Stimulated activated CD4-positive, alpha-beta T cell treated with anti-CD3 and anti-CD28 coated beads, Interleukin-4, amount 100 ng/mL, for 1 hour (primary cell): ENCODE data around the gene CDH8.

Experiments used
- DNase-seq: peaks from one replicate; pipeline ENCODE4 v3.0.0-alpha.2; 2020

CDH8 gene

DNA sequence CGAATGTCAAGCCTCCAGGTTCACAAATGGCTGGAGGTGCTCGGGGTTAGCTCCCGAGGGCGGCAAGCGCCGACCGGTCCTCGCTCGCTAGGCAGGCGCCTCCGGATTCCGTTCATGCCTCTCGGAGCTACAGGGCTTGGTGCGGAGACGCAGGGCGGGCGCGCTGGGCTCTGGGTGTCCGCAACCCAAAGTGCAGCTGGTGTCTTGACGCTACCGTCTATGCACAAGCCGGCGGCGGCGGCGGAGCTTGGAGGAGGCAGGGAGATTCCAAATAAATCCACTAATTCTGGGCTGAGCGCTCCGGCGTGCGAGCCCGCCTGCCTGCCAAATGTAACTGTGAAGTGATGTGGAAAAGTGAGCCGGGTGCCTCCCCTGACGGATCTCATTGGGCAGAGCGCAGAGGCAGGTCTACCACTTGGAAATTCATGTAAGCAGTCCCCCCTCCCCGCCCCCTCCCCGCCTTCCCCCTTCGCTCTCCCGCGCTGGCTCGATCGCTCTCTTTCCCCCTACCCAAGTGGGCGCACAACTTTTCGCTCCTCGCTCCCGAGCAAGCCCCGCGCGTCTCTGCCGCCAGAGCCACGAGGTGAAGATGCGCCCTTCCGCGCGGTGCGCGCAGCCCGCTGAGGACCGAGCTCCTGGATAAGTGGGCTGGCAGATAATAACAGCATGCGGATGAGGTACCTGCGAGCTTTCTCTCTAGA is at the start of gene CDH8:
Gene CDH8, minus strand, starts transcription at position 338 of the 701 bp plus-strand sequence. CDS start 15,035 bp downstream, outside the sequence.
- no peak for DNase-seq

DNA sequence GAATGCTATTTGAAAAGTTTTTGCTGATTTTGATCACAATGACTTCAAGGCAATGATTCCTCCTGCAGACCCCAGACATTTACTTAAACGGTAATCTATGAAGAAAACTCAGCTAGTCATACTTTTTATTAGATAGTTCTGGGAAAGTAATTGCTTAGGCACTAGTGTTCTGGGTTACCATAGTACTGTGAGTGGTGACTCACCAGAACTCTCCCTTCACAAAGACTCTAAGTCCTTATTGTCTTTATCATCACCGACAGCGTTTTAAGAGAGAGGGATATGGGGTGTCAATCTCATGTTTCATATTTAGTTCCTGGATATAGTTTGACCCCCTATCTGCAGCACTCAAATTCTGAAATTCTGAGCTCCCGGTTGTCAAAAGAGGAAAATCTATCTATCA is 43.0 kb upstream of the CDH8 start:
- no peak for DNase-seq

GRCh38 chr16:62077998-62078397 is 41.8 kb upstream of the CDH8 start:
- DNase-seq: no peak

GRCh38 chr16:62076886-62077285 is 40.6 kb upstream of the CDH8 start:
- no peak for DNase-seq

- DNase-seq: no peak
Observed at GRCh38 chr16:62068747-62069146, 32.5 kb upstream of the CDH8 start.

- no peak for DNase-seq
Observed at GRCh38 chr16:62067981-62068380, 31.7 kb upstream of the CDH8 start.

GRCh38 chr16:62067182-62067581 is 30.9 kb upstream of the CDH8 start:
- no peak for DNase-seq

- no peak for DNase-seq
Observed at GRCh38 chr16:62066747-62067146, 30.5 kb upstream of the CDH8 start.

- no peak for DNase-seq
Observed at GRCh38 chr16:62064173-62064572, 27.9 kb upstream of the CDH8 start.

- no peak for DNase-seq
Observed at GRCh38 chr16:62060089-62060488, 23.9 kb upstream of the CDH8 start.

DNA sequence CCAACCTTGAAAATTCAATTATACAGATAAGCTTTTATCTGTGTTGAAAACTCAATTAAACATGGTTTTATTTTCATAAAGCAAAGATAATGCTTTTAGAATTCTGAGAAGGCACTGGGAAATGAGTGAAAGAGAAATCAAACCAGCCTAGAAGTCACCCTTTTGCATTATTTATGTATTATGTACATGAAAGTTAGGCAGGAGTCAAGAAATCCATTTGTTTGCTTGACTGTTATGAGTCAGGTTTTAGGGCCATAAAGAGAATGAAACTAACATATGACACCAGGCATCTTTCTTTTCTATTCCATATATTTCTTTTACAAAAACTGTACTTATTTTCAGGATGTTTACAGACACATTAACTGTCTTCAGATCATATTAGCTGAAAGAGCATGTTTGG is 23.3 kb upstream of the CDH8 start:
- no peak for DNase-seq

DNA sequence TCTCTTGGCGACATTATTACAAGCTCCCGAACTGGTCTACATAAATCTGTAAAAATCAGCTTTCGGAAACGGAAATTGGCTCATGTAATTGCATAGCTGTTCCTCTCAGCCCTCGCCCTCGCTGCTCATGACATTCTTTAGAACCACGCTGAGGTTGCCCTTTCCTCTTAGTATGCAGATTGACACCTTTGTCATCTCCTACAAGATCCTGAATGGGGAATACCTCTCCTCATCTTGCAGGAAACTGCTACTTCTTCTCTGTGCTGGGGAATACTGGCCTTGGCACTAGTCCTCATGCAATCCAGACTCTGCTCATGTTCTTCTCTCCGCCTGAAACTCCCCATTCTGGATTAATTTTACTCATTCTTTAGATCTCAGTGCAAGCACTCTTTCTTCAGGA is 22.2 kb upstream of the CDH8 start:
- no peak for DNase-seq

- no peak for DNase-seq
Observed at GRCh38 chr16:62051942-62052341, 15.7 kb upstream of the CDH8 start.

- no peak for DNase-seq
Observed at GRCh38 chr16:62050793-62051192, 14.6 kb upstream of the CDH8 start.

DNA sequence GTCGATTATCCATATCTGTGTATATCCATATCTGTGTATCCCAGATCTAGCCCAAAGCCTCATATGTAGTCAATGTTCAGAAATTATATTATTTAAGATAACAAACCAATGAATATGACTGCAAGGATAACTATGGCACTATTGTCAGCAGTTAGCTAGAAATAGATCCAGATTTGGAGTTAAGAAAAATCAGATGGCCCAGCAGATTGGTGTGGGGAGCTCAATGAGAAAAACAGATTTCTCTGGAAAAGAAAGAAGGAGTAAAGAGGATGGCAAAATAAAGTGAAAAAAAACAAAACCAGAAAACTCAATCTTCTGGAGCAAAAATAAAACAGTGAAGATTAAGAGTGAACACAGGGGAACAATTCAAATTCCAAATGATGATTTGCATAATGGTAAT is 10.6 kb upstream of the CDH8 start:
- no peak for DNase-seq

DNA sequence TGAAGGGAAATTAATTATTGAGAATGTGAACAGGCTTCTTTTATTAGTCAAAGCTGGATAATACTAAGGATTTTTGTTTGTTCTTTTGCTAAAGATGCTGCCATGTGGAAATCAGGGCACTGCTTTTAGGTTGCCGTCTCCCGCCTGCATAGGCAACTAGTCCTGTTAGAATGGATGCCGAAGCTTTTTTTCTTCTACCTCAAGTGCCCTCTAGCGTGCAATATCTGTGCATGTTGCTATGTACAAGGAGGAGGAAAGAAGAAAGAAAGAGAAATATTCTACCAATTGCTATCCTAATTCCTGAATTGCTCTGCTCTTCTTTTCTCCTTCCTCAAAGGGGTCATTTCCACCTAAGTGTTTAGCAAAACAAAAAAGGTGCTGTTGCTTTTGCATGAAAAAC is 5.2 kb upstream of the CDH8 start:
- no peak for DNase-seq

- DNase-seq: no peak
Observed at GRCh38 chr16:62038646-62039045, 2.4 kb upstream of the CDH8 start.

DNA sequence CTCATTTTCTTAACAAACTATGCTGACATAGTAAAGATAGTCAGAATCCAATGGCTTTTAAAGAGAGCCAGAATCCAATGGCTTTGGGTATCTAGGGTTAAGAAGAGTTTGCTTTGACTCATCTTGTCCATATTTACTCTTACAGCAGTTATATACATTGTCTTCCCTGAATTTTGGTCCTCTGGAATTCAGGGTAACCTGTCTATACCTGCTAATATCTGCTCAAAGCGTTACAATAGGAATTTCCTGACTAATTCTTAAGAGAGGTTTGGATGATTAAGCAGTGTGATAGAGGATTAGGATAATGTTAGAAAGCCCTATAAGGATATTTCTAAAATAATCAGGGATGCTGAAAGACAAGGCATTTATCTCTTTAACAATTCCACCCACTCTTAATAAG is 2.0 kb upstream of the CDH8 start:
- no peak for DNase-seq

DNA sequence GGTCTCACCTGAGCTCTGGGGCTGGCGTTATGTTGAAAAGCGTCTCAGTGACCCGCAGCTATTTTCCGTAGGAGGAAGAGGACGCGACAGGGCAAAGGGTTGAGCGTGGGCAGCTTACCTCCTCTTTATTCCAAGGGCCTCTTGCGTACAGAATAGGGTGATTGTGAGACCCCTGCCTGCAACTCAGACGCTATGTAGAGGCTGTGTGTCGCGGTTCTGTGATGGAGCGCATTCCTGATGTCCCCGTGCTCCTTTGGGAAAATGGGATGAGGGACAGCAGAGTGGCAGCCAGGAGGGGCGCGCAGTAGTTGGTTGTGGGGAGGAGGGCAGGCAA is 531 bp upstream of the CDH8 start:
- DNase-seq: no peak

GRCh38 chr16:62035115-62036092 is 834 bp downstream of the CDH8 start:
- DNase-seq: no peak

DNA sequence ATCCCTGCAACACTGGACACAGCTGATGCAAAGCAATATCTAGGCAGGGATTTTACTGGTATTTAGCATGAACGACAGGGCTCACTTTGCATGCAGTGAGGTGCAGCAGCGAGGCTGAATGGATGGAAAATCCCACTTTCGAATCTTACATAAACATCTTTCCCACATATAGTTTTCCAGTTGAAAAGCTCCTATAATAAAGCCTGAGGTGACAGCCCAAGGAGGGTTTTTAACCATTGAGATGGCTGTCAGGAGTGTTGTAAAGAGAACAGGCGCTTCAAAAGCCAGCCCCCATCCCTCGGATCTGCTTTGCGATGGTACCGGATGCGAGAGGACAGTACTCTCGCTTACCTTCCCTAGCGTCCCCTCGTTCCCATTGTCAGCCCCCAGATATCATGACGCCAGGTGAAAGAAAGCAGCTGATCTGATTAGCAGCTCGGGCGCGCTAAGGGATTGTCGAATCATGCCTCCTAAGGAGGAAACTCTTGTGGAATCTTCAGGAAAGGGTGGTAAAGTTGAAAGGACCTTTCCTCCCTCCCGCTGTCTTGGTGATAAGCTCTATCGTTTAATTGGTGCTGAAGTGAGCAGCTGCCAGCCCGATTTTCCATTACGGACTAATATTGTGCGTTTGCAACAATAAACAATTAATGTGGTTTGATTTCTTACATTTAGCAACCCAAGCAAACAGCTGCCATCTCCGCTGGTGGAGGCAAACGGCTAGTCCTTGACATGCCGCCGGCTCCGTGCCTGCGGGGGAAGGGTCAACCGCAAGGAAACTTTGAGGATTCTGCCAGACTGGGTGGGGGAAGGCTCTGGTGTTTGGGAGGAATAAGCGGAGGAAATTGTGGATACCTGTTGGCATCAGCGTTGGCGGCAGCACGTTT is 1.8 kb downstream of the CDH8 start:
- DNase-seq: no peak

DNA sequence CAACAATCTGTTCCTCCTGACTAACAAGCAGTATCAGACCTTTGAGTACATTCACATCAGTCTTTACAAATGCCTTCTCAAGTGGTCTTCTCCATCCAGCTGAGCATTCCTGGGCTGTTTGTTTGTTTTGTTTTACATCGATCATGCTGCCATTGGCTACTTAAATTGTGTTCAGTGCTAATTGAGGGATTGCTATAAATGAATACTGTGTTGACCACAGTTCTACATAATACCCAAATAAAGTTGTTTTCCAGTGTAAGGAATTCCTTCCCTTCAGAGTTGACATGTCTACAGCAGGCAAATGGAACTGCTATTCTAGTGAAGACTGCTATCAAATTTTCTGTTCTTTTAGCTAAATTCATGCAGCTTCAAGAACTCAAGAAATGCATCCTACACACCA is 3.2 kb downstream of the CDH8 start:
- no peak for DNase-seq

- DNase-seq: no peak
Observed at GRCh38 chr16:62029947-62030346, 6.3 kb downstream of the CDH8 start.
